Testis (tissue), 3 donors: ENCODE measurements around the gene CRB1. TPM values are rescaled to one million over a fixed set of nuclear protein-coding genes. Genes with fewer than 3 reads are reported as not detected.

Experiments used
- DNase-seq: peaks from one replicate; pipeline ENCODE4 v3.0.0-alpha.2; 2019
- H3K27ac ChIP-seq, 2 donors: fragments of 200-600 bp; sonication (generic); one replicate each; pipeline ENCODE4 v1.5.1; 2019
- H3K27me3 ChIP-seq: fragments of 200-600 bp; sonication (generic); one replicate; pipeline ENCODE4 v1.5.1; 2019
- H3K36me3 ChIP-seq: fragments of 200-600 bp; sonication (generic); one replicate; pipeline ENCODE4 v1.5.1; 2017; ENCODE audit warnings: low read depth; ENCODE audit errors: missing control alignments
- H3K4me1 ChIP-seq: fragments of 200-600 bp; sonication (generic); one replicate; pipeline ENCODE4 v1.5.1; 2019
- H3K4me3 ChIP-seq, 2 donors: fragments of 200-600 bp; sonication (generic); one replicate each; pipeline ENCODE4 v1.5.1; 2017 to 2019
- H3K9me3 ChIP-seq: fragments of 200-600 bp; sonication (generic); one replicate; pipeline ENCODE4 v1.5.1; 2017
- CTCF ChIP-seq, 3 experiments: fragments of 450-650 bp in 2 of 3; fragments of 200-600 bp in 1 of 3; sonication (generic) in 1 of 3; IDR thresholded peaks; one replicate each; pipeline ENCODE4 v1.5.1; 2016 to 2019; ENCODE audit warnings: antibody characterized with exemption in 3 of 3, mild to moderate bottlenecking in 2 of 3, moderate library complexity in 1 of 3
- POLR2A ChIP-seq: fragments of 450-650 bp; IDR thresholded peaks from one replicate; pipeline ENCODE4 v1.6.1; 2017; ENCODE audit warnings: antibody characterized with exemption, mild to moderate bottlenecking, moderate library complexity
- WGBS, 2 donors: methylation state at CpG; one replicate each; pipeline ENCODE4 v1.1.5; 2018; 5-methylcytosine and 5-hydroxymethylcytosine counted together
- intact Hi-C: fragments of 100-400 bp; cut with DNase I; formaldehyde crosslinking; loops from one replicate; pipeline ENCODE4 v1.15.1; 2023; ENCODE audit warnings: low total_unique reads
- polyA plus RNA-seq: library from polyadenylated mRNA; stranded (reverse); fragments of 350-450 nt; fragmentation: Illumina TruSeq; extraction: RNeasy Lipid Tissue Mini Kit (QIAGEN cat#74804); gene quantifications from one replicate; pipeline ENCODE4 v1.2.3, GENCODE V29; 2014; ENCODE audit warnings: low read depth, low replicate concordance; ENCODE audit not compliant: insufficient read depth
- total RNA-seq, 2 donors: library from RNA; depleted of rRNA; stranded (reverse); fragments of >200 nt; gene quantifications; one replicate each; pipeline ENCODE4 v1.2.3, GENCODE V29; 2016

The CRB1 gene
- total and polyA plus RNA-seq, 3 donors from 2014 or later, result 7.4 to 14.7 (median 12.9) TPM

- TF ChIP-seq CTCF (IDR thresholded peaks at IDR 0.05), result no peak
- TF ChIP-seq POLR2A, result no peak
- H3K4me1 ChIP-seq, result no peaks in the 10 kb centered on the region
- intact Hi-C loops, result no loop called here
- H3K27ac ChIP-seq, result no peak overlapping the region
- H3K4me3 ChIP-seq, result no peak overlapping the region
- no peaks in the 10 kb centered on the region for H3K9me3 ChIP-seq
- H3K27me3 ChIP-seq, result no peaks in the 10 kb centered on the region
- WGBS, 2 donors, result 85 to 88% methylated on average over 4 of the region's 4 CpGs
- no peaks in the 10 kb centered on the region for H3K36me3 ChIP-seq
- DNase-seq, result no peak
Observed at GRCh38 chr1:197510691-197511378, 242.8 kb downstream of the CRB1 start.

- Histone ChIP-seq H3K4me3 (no peak overlapping the region), H3K36me3 (no peaks in the 10 kb centered on the region), H3K27ac (no peak overlapping the region), H3K27me3 (no peaks in the 10 kb centered on the region), H3K9me3 (no peaks in the 10 kb centered on the region), H3K4me1 (no peaks in the 10 kb centered on the region)
- TF ChIP-seq CTCF (IDR thresholded peaks at IDR 0.05), result no peak
- no peak for TF ChIP-seq POLR2A
- WGBS, 2 donors, result 62 to 70% methylated on average over 1 of the region's 1 CpG
- intact Hi-C loops, result no loop called here
- DNase-seq, result no peak
Observed at GRCh38 chr1:197515421-197515820, 247.4 kb downstream of the CRB1 start.

GRCh38 chr1:197519741-197520334 is 251.8 kb downstream of the CRB1 start:
- no peak for DNase-seq
- H3K36me3 ChIP-seq, result no peaks in the 10 kb centered on the region
- 94 to 97% methylated on average over 1 of the region's 1 CpG for WGBS, 2 donors
- no peaks in the 10 kb centered on the region for H3K27me3 ChIP-seq
- H3K4me3 ChIP-seq, result no peak overlapping the region
- H3K9me3 ChIP-seq, result no peaks in the 10 kb centered on the region
- intact Hi-C loops, result no loop called here
- TF ChIP-seq POLR2A (no peak), CTCF (IDR thresholded peaks at IDR 0.05) (no peak)
- H3K27ac ChIP-seq, result no peak overlapping the region
- no peaks in the 10 kb centered on the region for H3K4me1 ChIP-seq

GRCh38 chr1:197521118-197521739 is 253.2 kb downstream of the CRB1 start:
- no peaks in the 10 kb centered on the region for H3K27me3 ChIP-seq
- WGBS, 2 donors, result 71 to 74% methylated on average over 2 of the region's 2 CpGs
- TF ChIP-seq CTCF (IDR thresholded peaks at IDR 0.05) (peak in 2 of 3 experiments; percentile 43 to 51), POLR2A (no peak)
- no peaks in the 10 kb centered on the region for H3K36me3 ChIP-seq
- intact Hi-C loops, result no loop called here
- peak; percentile 17 for DNase-seq
- no peak overlapping the region for H3K4me3 ChIP-seq
- no peaks in the 10 kb centered on the region for H3K4me1 ChIP-seq
- no peaks in the 10 kb centered on the region for H3K9me3 ChIP-seq
- no peak overlapping the region for H3K27ac ChIP-seq
